Gastrocnemius medialis (tissue), 4 donors: ENCODE data around the gene PTAR1.

Experiments
- POLR2A ChIP-seq, 2 donors: fragments of 450-650 bp; IDR thresholded peaks; one replicate each; pipeline ENCODE4 v1.6.1; 2017; ENCODE audit warnings: antibody characterized with exemption in 2 of 2, mild to moderate bottlenecking in 2 of 2, moderate library complexity in 2 of 2
- TF ChIP-seq, protein P1 (sequence below), 5 experiments: fragments of 450-650 bp in 3 of 5; fragments of 200-600 bp in 2 of 5; sonication (generic) in 2 of 5; IDR thresholded peaks in 4 of 5; conservative IDR thresholded peaks in 1 of 5; 1 replicate in 4 of 5; 2 replicates in 1 of 5; pipeline ENCODE4 v1.5.1; 2016 to 2019; ENCODE audit warnings: antibody characterized with exemption in 5 of 5, mild to moderate bottlenecking in 3 of 5, moderate library complexity in 3 of 5

DNA sequence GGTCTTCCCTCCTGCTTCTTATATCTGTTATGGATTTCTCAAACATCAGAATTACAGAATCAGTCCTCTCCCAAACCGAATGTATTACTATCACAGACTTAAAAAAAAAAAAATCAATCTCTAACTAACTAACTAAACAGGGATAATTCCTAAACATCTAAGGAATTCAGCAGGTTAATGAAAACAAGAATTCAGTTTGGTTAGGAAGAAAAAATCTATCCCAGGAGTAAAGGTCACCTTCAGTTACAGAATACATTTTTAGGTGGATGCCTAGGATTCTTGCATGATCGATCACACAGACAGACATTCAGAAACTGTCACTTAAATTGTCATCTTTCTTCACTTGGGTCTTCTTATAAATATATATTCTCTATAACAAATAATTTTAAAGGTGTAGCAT lies 11.5 kb downstream of the PTAR1 start:
- TF ChIP-seq, protein P1, sequence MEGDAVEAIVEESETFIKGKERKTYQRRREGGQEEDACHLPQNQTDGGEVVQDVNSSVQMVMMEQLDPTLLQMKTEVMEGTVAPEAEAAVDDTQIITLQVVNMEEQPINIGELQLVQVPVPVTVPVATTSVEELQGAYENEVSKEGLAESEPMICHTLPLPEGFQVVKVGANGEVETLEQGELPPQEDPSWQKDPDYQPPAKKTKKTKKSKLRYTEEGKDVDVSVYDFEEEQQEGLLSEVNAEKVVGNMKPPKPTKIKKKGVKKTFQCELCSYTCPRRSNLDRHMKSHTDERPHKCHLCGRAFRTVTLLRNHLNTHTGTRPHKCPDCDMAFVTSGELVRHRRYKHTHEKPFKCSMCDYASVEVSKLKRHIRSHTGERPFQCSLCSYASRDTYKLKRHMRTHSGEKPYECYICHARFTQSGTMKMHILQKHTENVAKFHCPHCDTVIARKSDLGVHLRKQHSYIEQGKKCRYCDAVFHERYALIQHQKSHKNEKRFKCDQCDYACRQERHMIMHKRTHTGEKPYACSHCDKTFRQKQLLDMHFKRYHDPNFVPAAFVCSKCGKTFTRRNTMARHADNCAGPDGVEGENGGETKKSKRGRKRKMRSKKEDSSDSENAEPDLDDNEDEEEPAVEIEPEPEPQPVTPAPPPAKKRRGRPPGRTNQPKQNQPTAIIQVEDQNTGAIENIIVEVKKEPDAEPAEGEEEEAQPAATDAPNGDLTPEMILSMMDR (IDR thresholded peaks at IDR 0.05 in 4 of 5, conservative IDR thresholded peaks at IDR 0.05 in 1 of 5), result no peak
- TF ChIP-seq POLR2A (IDR thresholded peaks at IDR 0.05), result no peak
